ENCODE results near the gene E2F1.

The E2F1 gene

GRCh38 chr20:33630507-33630906, 55.7 kb downstream of the E2F1 start:
- no peak for DNase-seq

DNA sequence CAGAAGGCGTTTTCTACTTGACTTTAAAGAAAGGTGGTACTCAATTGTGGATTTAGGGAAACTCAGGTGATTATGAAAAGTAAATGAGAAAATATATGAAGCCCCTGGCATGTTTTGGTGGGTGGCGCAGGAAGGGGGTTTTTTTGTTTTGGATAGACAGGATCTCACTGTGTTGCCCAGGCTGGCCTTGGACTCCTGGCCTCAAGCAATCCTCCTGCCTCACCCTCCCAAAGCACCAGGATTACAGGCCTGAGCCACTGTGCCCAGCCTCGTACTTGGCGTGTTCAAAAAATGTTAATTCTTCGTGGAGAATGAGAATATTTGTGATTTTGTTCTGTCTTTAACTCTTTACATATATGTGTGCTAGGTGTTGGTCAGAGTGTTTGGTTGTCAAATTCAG, 56.2 kb downstream of the E2F1 start:
- DNase-seq = no peak

DNA sequence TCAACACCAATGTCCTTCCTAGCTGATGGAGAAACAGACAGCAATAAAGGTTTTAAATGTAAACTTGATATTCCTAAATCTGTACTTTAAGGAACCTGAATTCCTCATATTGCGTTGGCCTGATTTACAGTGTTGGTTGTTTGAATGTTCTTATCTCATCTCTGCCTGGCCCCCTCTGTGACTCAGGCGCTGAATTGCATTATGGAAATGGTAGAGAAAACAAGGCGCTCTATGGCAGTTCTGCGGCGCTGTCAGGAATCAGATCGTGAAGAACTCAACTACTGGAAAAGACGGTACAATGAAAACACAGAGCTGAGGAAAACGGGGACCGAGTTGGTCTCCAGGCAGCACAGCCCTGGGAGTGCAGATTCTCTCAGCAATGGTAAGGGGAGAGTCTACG, 56.7 kb downstream of the E2F1 start:
- DNase-seq = no peak

DNA sequence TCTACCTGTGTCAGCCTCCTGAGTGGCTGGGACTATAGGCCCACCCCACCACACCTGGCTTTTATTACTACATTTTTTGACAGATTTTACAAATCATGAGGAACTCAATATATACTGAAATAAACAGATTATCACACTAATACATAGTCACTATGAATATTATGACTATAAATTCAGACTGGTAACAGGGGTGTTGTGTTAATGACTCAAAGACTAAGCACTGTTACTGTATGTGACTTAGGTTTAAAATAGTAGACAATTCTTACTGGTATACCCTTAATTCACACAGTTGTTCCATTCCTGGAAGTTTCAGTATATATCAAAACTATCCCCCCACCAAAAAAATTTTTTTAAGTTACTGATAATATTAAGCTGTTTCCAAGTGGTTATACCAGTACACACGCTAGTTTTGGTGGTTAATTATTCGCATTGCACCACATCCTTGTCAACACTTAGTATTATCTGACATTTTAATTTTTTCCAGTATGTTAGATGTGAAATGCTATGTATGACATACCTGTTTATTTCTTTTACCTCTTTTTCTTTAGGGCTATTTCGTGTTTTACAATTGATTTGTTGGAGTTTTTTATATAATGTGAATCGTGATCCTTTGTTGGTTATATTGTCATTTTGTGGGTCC, 58.5 kb downstream of the E2F1 start:
- DNase-seq = no peak

DNA sequence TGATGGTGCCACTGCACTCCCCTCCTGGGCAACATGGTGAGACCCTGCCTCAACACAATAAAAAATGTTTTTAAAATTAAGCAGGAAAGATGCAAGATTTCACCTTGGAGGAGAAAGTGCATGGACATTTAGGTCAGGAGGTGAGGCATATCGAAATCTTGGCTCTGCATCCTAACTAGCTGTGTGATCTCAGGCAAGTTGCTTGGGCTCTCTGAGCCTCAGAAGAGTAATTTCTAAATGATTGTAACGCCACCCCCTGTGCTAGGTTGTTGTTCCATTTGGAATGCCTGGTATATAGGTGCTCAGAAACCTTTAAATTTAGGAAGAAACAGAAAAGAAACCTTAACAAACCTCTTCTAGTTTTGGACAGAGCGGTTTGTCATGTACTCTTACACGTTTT, 60.0 kb downstream of the E2F1 start:
- no peak for DNase-seq
